Femur (tissue), 1 donor: ENCODE data around the gene MIER2.
"Not testable (repeated sequence)": the region's sequence is repeated elsewhere in the genome, so short reads cannot be mapped to it uniquely, and the experiment has no call there.

Source experiments
- DNase-seq: peaks from one replicate; pipeline ENCODE4 v3.0.0-alpha.2; 2017

Gene MIER2, protein sequence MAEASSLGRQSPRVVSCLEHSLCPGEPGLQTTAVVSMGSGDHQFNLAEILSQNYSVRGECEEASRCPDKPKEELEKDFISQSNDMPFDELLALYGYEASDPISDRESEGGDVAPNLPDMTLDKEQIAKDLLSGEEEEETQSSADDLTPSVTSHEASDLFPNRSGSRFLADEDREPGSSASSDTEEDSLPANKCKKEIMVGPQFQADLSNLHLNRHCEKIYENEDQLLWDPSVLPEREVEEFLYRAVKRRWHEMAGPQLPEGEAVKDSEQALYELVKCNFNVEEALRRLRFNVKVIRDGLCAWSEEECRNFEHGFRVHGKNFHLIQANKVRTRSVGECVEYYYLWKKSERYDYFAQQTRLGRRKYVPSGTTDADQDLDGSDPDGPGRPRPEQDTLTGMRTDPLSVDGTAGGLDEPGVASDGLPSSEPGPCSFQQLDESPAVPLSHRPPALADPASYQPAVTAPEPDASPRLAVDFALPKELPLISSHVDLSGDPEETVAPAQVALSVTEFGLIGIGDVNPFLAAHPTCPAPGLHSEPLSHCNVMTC

GRCh38 chr19:344625-345319 is at the start of gene MIER2:
Gene MIER2 (minus strand): TSS chr19:344796. CDS start chr19:344782, 14 bp downstream.
- peak; percentile 92 for DNase-seq

DNA sequence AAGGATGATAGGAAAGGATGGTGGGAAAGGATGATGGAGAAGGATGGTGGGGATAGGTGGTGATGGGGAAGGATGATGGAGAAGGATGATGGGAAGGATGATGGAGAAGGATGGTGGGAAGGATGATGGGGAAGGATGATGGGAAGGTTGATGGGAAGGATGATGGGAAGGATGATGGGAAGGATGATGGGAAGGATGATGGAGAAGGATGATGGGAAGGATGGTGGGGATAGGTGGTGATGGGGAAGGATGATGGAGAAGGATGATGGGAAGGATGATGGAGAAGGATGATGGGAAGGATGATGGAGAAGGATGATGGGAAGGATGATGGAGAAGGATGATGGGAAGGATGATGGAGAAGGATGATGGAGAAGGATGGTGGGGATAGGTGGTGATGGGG is 49.0 kb upstream of the MIER2 start:
- DNase-seq: not testable (repeated sequence)

DNA sequence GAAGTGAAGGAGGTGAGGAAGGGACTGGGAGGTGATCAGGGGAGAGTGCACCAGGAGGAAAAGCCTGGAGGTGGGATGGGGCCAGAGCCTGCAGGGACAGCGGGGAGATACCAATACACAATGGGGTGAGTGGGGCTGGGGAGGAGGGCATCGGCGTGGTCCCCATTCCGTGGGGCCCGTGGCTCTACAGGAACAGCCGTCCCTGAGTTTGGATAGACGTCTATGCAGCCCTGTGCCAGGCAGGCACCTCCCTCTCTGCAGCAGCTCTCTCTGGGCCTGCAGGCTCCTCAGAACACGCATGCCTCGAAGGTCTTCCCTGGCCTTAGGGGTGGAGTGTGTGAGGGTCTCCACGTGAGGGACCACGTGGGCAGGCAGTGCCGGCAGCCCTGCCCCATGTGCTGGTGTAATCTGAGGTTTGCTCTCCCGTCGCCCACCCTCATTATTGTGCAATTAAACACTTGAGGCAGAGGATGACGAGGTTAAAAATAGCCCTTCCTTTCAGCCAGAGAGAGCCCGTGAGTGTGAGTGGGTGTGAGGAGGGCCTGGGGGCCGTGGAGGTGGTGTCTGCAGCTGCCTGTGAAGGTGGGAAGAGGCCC is 47.9 kb upstream of the MIER2 start:
- no peak for DNase-seq

DNA sequence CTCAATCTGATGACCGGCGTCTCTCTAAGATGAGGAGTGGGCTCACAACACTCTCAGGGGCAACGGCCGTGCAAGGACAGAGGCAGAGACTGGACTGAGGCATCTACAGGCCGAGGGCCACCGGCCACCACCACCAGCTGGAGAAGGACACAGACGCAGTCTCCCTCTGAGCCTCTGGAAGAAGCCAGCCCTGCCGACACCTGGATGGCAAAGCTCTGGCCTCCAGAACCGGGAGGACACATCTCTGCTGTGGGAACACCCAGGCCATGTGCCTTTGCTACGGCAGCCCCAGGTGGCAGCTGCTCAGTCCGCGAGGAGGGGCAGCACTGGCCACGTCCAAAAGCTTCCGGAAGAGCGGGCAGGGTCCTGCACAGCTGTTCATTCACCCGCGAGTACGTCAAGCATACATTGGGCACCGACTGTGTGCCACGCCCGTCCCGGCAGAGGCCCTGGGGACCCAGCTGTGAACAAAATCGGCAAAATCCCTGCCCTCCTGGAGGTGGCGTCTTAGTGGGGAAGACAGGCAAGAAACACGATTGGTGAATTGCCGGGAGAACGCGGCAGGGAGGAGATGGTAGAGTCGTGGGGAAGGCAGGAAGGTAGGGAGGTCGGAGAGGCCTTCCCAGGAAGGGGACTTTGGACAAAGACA is 47.3 kb upstream of the MIER2 start:
- no peak for DNase-seq

DNA sequence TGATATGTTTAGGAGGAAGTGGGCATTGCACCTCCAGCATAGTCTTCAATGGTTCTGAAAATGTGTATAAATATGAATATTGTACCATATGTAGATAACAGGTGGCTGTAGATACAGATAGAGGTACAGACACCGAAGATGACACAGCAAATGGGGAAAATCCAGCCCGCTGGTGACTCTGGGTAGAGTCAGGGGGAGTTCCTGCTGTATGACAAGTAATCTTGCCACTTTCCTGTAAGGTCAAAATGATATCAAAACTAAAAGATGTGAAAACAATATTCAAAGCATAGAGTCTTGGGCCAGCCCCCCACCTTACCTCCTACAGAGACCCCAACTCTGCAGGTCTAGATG is 46.6 kb upstream of the MIER2 start:
- DNase-seq: no peak

DNA sequence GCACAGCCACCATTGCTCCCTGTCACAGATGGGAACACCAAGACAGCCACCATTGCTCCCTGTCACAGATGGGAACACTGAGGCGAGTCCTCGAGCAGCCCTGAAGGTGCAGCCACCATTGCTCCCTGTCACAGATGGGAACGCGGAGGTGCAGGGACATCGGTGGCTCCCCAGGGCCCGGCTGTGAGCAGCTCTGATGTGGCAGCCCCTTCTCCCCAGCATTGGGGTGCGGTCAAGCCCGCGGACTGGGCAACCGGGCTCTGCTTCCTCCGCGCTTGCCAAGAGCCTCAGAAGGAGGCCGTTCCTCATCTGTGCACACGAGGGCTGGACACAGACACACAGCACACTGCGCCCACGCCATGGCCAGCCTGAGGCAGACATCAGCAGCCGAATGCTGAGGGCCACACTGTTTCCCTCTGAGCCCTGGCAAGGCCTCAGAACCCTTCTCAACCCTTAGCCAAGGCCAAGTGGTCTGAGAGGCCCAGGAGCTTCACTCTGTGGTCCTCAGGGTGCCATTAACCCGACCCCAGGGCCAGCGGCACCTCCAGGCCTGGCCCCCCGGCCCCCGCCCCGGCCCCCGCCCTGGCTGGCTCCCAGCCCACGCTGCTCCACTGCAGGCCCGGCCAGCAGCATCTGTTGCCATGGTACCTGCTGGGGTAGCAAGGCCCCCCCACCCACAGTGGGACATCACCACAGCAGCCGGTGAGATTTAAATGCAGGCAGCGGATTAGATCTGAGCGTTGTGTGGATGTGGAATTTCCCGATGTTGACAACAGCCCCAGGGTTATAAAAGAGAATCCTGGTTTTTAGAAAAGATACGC is 46.0 kb upstream of the MIER2 start:
- DNase-seq: no peak

- DNase-seq: no peak
Observed at GRCh38 chr19:389935-390289, 45.3 kb upstream of the MIER2 start.

DNA sequence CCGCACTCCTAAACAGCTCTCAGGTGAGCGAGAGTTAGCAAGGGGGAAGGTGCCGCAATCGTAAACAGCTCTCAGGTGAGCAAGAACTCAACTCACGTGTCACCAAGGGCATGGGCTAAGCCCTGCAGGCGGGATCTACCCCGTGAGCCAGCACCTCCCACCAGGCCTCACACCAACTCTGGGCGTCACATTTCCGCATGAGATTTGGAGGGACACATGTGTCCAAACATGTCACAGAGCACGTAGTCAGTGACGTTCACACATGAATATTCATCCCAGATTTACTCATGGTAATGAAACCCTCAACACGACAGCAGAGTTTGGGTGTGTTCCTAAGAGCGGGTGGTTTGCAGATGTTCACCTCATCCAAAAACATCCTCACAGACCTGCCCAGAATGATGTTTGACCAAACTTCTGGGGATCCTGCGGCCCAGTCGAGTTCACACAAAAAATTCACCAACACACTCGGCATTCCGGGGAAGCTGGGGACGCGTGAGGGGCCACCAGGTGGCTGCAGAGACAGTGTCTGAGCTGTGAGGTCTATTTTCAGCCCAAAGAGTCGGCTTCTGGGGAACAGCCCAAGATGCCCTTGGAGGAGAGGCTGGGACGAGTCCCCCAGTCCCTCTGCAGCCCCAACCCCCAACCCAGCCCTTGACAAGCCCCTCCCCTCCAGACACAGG is 44.8 kb upstream of the MIER2 start:
- no peak for DNase-seq

DNA sequence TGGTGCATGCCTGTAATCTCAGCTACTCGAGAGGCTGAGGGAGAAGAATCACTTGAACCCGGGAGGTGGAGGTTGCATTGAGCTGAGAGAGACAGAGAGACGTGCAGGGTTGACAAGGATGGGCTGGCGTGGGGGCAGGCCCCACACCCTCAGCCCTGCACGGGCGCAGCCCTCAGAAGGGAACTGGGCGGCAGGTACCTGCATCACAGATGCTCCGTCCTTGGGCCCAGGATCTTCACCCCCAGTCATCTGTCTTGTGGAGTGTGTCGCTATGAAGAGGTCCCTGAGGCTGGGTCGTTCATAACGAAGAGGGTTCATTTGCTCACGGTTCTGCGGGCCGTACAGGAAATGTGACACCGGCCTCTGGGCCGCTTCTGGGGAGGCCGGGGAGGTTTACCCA is 44.1 kb upstream of the MIER2 start:
- no peak for DNase-seq

DNA sequence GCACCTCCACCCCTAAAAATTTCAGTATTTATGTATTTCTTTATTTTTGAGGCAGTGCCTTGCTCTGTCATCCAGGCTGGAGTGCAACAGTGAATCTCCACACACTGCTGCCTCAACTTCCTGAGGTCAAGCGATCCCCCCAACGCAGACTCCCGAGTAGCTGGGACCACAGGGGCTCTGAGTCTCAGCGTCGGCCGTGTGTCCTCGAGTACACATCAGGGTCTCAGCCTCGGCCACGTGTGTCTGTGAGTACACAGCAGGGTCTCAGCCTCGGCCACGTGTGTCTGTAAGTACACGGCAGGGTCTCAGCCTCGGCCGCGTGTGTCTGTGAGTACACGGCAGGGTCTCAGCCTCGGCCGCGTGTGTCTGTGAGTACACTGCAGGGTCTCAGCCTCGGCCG is 43.2 kb upstream of the MIER2 start:
- no peak for DNase-seq

DNA sequence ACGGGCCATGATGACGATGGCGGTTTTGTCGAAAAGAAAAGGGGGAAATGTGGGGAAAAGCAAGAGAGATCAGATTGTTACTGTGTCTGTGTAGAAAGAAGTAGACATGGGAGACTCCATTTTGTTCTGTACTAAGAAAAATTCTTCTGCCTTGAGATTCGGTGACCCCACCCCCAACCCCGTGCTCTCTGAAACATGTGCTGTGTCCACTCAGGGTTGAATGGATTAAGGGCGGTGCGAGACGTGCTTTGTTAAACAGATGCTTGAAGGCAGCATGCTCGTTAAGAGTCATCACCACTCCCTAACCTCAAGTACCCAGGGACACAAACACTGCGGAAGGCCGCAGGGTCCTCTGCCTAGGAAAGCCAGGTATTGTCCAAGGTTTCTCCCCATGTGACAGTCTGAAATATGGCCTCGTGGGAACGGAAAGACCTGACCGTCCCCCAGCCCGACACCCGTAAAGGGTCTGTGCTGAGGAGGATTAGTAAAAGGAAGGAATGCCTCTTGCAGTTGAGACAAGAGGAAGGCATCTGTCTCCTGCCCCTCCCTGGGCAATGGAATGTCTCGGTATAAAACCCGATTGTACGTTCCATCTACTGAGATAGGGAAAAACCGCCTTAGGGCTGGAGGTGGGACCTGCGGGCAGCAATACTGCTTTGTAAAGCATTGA is 42.2 kb upstream of the MIER2 start:
- DNase-seq: not testable (repeated sequence)

- DNase-seq: not testable (repeated sequence)
Observed at GRCh38 chr19:386189-386588, 41.6 kb upstream of the MIER2 start.

DNA sequence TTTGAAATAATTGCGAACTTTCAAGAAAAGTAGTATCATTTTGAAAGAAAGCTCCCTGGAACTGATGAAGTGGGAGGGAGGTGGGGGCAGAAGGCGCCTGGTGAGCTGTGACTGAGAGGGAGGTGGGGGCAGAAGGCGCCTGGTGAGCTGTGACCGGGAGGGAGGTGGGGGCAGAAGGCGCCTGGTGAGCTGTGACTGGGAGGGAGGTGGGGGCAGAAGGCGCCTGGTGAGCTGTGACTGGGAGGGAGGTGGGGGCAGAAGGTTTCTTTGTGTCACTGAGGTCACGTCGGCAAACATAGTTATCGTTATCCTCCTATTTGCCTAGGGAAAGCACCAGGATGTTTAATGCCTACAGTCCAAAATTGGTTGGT is 40.2 kb upstream of the MIER2 start:
- no peak for DNase-seq

GRCh38 chr19:383922-384798 is 39.6 kb upstream of the MIER2 start:
- DNase-seq: no peak

DNA sequence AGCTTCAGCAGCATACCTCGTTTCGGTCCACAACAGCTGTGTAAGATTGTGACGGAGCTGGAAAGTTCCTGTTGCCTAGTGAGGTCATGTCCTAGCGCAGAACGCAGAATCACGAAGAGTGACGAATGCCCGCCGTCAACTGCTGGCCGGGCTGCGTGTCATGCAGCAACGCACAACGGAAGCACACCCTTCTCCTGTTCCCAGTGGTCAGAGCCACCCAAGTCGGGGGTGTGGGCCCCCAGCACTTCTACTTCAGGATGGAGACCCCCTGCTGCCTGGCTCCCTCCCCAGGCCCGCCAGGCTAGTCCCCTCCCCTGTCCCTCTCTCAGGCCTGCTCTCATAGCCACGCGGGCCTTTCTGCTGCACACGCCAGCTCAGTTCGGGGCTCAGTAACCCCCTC is 38.4 kb upstream of the MIER2 start:
- DNase-seq: no peak

DNA sequence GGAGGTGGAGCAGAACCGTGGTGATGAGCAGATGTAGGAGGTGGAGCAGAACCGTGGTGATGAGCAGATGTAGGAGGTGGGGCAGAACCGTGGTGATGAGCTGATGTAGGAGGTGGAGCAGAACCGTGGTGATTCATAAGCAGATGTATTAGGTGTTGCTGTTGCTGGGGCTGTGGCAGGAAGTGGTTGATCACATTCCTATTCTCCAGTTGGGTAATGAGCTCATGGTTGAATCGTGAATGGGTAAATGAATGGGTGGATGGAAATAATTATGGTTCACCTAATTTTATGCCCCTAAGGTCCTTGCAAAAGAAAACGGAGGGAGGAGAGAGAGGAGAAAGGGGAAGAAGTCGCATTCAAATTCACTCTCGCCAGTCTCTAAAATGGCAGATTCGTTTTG is 38.0 kb upstream of the MIER2 start:
- not testable (repeated sequence) for DNase-seq

DNA sequence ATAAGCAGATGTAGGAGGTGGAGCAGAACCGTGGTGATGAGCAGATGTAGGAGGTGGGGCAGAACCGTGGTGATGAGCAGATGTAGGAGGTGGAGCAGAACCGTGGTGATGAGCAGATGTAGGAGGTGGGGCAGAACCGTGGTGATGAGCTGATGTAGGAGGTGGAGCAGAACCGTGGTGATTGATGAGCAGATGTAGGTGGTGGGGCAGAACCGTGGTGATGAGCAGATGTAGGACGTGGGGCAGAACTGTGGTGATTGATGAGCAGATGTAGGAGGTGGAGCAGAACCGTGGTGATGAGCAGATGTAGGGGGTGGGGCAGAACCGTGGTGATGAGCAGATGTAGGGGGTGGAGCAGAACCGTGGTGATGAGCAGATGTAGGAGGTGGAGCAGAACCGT is 37.3 kb upstream of the MIER2 start:
- not testable (repeated sequence) for DNase-seq

GRCh38 chr19:380618-381219 is 36.1 kb upstream of the MIER2 start:
- DNase-seq: not testable (repeated sequence)

GRCh38 chr19:379796-380195 is 35.2 kb upstream of the MIER2 start:
- DNase-seq: no peak

DNA sequence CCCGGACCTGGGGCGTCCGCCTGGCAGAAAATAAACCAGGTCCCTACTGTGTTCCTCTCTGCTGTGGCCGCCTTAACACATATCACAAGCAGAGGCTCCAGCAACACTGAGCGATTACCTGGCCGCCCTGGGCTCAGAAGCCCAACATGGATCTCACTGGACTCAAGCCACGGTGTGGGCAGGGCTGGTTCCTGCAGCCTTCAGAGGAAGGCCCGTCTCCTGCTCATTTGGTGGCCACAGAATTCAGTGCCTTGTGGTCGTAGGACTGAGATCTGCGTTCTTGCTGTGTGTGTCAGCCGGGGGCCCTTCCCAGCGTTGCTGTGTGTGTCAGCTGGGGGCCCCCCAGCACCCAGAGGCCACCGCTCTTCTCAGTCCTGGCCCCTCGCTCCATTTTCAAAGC is 34.1 kb upstream of the MIER2 start:
- DNase-seq: no peak
